GM19025 (cell line): ENCODE measurements around the gene TMEM131L.
"Not testable (repeated sequence)": the region's sequence is repeated elsewhere in the genome, so short reads cannot be mapped to it uniquely, and the experiment has no call there.

ENCODE experiments used
- ATAC-seq: cut with Tn5 transposase; IDR thresholded peaks from one replicate; pipeline ENCODE4 v1.9.1; 2021; ENCODE audit warnings: mild to moderate bottlenecking, low read depth, moderate library complexity; ENCODE audit not compliant: unreplicated experiment

Gene TMEM131L

GRCh38 chr4:153641532-153641931, 175.4 kb downstream of the TMEM131L start:
- no peak for ATAC-seq

- peak; percentile 81 for ATAC-seq
Measured at GRCh38 chr4:153643406-153644383, 177.5 kb downstream of the TMEM131L start.

- ATAC-seq: no peak
Measured at GRCh38 chr4:153645183-153645582, 179.0 kb downstream of the TMEM131L start.

GRCh38 chr4:153646261-153646660, 180.1 kb downstream of the TMEM131L start:
- no peak for ATAC-seq

- no peak for ATAC-seq
Measured at GRCh38 chr4:153646978-153647377, 180.8 kb downstream of the TMEM131L start.

- no peak for ATAC-seq
Measured at GRCh38 chr4:153647975-153648374, 181.8 kb downstream of the TMEM131L start.

- no peak for ATAC-seq
Measured at GRCh38 chr4:153649572-153649991, 183.4 kb downstream of the TMEM131L start.

GRCh38 chr4:153651116-153651515, 185.0 kb downstream of the TMEM131L start:
- no peak for ATAC-seq

GRCh38 chr4:153651587-153651986, 185.4 kb downstream of the TMEM131L start:
- no peak for ATAC-seq

GRCh38 chr4:153652051-153652784, 186.1 kb downstream of the TMEM131L start:
- no peak for ATAC-seq

GRCh38 chr4:153655002-153655541, 188.9 kb downstream of the TMEM131L start:
- ATAC-seq: no peak

GRCh38 chr4:153655928-153656327, 189.8 kb downstream of the TMEM131L start:
- no peak for ATAC-seq

- no peak for ATAC-seq
Measured at GRCh38 chr4:153661215-153661822, 195.2 kb downstream of the TMEM131L start.

- ATAC-seq: no peak
Measured at GRCh38 chr4:153661908-153662307, 195.7 kb downstream of the TMEM131L start.

- no peak for ATAC-seq
Measured at GRCh38 chr4:153663667-153664066, 197.5 kb downstream of the TMEM131L start.

GRCh38 chr4:153666505-153666904, 200.3 kb downstream of the TMEM131L start:
- not testable (repeated sequence) for ATAC-seq

- no peak for ATAC-seq
Measured at GRCh38 chr4:153668647-153669046, 202.5 kb downstream of the TMEM131L start.

- ATAC-seq: no peak
Measured at GRCh38 chr4:153669838-153670237, 203.7 kb downstream of the TMEM131L start.

- no peak for ATAC-seq
Measured at GRCh38 chr4:153676486-153676885, 210.3 kb downstream of the TMEM131L start.

- no peak for ATAC-seq
Measured at GRCh38 chr4:153676984-153677383, 210.8 kb downstream of the TMEM131L start.

- no peak for ATAC-seq
Measured at GRCh38 chr4:153679486-153679885, 213.3 kb downstream of the TMEM131L start.
